ENCODE data around the gene CERS4.
"Not testable (repeated sequence)": the region's sequence is repeated elsewhere in the genome, so short reads cannot be mapped to it uniquely, and the experiment has no call there.

Gene CERS4

DNA sequence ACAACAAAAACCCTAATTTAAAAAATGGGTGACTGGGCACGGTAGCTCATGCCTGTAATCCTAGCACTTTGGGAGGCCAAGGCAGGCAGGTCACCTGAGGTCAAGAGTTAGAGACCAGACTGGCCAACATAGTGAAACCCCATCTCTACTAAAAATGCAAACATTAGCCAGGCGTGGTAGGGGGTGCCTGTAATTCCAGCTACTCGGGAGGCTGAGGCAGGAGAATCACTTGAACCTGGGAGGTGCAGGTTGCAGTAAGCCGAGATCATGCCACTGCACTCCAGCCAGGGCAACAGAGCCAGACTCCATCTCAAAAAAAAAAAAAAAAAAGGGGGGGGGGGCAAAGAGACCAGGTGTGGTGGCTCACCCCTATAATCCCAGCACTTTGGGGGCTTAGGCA is 55.1 kb downstream of the CERS4 start:
- not testable (repeated sequence) for DNase-seq (ENCODE audit: low spot score)

DNA sequence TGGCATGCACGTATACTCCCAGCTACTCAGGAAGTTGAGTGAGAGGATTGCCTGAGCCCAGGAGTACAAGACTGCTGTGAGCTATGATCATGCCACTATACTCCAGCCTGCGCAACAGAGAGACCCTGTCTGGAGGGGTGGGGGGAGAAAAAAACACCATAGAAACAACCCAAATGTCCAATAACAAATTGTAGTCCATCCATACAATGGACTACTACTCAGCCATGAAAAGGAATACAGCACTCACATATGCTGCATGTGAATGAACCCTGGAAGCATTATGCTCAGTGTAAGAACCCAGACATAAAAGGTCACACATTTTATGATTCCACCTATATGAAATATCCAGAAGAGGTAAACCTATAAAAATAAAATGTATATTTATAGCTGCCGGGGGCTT is 56.7 kb downstream of the CERS4 start:
- DNase-seq (ENCODE audit: low spot score) = no peak

DNA sequence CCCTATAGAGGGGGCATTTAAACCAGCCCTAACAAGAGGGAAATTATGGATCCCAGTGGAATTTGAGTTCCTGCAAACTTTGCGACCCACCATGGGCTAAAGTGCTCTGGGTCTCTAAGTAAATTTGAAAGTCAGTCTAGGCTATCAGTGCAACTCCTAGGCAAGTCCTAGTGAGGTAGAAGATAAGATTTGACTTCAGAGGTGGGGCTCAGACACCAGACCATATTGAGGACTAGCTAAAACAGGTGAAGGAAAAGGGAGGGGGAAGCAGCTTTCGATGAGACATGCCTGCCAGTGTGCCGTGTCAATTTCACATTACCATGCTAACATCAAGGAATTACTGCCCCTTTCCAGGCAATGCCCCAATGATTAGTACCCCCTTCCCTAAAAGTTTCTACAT is 60.6 kb downstream of the CERS4 start:
- no peak for DNase-seq (ENCODE audit: low spot score)

DNA sequence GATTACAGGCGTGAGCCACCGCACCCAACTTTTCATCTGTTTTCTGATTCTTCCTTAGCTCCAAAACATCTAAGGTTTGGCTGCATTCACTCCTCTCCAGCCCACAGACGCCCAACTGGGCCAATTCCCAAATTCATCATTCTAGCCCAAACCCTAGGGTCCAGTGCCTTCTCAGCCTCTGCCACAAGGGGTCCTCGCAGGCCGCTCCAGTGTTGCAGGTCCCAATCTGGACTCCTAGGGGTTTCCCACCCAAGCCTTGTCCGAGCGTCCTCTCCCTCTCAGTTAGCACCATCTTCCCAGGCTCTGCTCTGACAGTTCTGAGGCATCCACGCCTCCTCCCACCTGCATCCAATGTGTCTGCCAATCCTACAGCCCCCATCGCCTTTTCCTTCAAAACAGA is 67.3 kb downstream of the CERS4 start:
- not testable (repeated sequence) for DNase-seq (ENCODE audit: low spot score)

DNA sequence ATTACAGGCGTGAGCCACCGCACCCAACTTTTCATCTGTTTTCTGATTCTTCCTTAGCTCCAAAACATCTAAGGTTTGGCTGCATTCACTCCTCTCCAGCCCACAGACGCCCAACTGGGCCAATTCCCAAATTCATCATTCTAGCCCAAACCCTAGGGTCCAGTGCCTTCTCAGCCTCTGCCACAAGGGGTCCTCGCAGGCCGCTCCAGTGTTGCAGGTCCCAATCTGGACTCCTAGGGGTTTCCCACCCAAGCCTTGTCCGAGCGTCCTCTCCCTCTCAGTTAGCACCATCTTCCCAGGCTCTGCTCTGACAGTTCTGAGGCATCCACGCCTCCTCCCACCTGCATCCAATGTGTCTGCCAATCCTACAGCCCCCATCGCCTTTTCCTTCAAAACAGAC is 82.2 kb downstream of the CERS4 start:
- DNase-seq (ENCODE audit: low spot score) = not testable (repeated sequence)

DNA sequence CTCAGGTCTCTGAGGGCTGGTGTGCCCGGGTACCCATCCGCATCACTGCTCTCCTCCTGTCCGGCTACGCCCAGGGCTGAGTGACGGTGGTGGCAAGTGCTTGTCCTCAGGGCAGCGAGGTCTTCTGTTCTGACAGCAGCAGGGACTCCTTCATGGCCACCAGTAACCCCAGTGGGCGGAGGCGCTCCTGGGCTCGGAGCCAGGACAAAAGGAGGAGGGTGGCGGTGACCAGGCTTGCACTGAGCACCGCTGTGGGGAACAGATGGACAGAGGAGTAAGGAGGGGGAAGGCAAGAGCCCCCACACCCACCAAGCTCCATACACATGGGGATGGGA is 93.2 kb downstream of the CERS4 start:
- DNase-seq (ENCODE audit: low spot score) = no peak

DNA sequence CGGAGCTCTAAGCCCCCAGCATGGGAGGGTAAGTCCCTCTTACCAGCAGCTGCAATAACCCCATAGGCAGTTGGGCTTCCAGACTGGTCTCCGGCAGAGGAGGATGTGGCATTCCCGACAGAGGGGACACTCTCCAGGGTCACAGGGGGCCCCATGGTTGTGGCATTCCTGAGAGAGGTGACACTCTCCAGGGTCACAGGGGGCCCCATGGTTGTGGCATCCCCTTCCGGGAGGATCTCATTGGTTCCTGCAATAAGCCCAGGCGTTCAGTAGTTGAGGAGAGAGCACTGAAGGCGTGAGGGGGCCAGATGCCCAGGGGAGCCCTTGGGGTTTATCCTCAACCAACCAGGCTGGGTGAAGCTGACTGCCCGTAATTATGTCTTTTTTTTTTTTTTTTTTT is 93.6 kb downstream of the CERS4 start:
- no peak for DNase-seq (ENCODE audit: low spot score)

DNA sequence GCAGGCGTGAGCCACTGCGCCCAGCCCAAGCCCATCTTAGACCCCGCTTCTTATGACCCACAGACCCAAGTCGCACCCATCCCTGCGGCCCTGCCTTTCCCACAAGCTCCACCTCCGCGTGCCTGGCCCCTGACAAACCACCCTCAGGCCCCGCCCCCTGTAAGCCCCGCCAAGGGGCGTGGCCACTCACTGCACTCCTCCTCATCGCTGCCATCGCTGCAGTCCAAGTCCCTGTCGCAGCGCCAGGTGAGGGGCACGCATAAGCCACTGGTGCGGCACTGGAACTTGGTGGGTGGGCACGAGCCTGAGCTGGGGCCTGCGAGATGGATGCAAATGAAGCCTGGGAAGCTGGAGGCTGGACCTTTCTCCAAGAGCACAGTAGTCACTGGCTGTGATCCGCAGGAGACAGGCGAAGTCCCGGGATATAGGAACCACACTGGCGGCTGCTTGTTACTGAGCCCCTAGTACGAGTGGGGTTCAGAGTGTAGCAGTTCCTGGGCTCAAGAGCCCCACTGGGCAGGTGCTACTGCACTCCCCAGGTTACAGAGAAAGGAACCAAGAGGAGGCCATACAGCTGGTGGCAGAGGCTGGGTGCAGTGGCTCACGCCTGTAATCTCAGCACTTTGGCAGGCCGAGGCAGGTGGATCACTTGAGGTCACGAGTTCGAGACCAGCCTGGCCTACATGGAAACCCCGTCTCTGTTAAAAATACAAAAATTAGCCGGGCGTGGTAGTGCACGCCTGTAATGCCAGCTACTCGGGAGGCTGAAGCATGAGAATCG is 95.9 kb downstream of the CERS4 start:
- no peak for DNase-seq (ENCODE audit: low spot score)

DNA sequence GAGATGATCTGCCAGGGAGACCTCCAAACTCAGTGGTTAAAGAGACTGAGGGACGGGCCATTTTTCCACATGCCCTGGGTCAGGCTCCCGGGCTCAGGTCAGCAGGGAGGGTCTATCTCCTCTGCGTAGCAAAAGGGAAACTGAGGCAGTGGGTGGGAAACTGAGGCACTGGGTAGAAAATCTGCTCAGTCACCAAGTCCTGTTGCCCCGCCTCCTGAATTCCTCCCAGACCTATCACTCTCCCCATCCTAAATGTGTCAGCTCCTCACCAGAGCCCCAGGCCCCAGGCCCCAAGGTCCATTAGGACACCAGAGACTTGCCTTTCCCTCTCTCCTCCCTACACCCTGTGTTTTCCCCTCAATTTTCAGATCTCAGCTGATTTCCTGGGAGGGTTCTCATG is 96.6 kb downstream of the CERS4 start:
- no peak for DNase-seq (ENCODE audit: low spot score)

DNA sequence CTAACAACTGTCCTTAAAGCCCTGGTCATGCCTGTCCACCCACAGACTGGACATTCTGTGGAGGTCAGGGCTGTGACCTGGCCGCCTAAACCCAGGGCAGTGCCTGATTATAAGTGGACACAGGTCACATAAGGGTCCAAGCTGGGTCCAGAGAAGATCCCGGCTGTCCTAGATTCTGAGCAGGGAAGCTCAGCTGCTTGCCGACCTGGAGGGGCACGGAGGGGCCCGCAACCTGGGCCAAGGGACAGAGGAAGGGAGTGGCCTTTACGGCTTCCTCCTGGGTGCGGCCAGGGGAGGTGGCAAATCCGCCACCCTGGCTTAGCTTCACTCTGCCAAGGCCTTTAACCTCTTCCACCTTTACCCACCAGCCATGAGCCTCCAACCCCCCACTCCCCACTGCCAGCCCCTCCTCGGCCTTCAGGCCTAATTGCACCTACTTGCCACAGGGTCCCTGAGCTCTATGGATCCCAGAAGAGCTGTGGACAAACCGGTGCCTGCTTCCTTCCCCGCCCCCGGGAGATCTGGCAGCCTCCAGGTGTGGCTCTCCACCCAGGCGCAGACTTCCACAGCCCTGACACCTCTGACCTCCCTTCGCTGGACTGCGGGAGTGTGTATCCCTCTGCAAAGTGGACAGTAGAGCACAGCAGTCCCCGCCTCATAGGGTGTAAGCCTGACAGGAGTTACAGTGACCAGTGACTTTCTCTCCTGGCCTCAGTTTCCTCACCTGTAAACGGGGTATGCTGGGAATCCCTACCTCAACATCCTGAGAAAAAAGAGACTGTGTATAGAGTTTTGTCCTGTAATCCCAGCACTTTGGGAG is 97.3 kb downstream of the CERS4 start:
- no peak for DNase-seq (ENCODE audit: low spot score)

DNA sequence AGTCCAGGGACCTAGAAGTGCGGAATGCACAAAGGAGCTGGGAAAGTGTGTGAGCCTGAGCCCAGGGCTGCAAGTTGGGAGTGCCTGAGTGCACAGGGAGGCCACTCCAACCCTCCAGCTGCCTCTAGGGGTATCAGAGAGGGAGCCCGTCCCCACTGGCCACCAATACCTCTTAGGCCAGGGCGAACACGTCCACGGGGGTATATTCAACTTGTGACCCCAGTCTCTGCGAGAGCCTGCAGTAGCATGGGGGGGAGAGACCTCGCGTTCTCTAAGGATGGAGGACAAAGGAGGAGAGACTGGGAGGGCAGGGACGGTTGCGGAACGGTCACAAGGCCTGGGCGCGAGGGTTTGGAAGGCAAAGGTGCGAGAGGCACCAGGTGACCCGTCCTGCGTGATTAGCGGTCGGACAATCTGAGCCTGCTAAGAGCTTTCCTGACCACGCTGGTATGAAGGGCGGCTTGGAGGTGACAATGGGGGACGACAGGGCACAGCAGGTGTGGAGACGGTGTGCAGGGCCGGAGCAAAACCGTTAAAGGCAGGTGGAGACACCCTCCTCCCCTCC is 98.3 kb downstream of the CERS4 start:
- DNase-seq (ENCODE audit: low spot score) = no peak

DNA sequence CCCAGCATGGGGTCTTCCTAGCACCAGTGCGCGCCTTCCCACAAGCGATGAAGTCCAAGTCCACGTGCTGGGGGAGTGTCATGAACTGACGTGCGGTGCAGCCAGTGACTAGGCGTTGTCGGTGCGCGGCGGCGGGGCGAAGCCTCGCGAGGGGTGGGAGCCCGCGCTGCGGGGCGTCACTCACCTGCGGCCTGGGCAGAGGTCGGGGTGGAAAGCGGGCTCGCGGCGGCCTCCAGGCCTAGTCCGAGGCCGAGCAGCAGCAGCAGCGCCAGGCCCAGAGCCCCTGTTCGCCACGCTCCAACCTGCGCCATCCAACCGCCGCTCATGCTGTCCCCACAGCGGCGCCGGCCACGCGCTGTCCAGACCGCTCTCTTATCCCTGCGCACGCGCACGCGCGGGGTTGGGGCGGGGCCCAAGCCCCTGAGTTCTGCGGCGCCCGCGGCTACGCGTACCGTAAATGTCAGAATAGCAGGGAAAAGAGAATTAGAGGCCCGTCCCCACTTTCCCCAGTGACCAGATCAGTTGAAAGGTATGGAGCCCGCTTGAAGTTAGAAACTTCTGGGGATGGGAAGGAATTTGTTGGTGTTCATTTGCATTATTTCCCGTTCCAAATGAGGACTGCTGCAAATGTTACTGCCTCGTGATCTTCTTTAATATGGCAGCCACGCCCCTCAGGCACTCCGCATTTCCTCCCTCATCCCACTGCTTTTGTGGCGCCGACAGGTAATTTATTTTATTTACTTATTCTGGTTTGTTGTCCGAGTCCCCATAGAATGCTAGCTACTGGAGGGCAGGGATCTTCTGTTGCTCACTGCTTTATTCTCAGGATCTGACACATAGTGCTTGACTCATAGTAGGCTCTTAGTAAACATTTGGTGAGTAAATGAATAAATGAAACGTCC is 99.0 kb downstream of the CERS4 start, which contains the start of gene CD320:
Gene CD320 (minus strand): TSS at position 394 of the 902 bp plus-strand sequence. CDS start 68 bp downstream, at position 326.
- DNase-seq (ENCODE audit: low spot score) = peak; percentile 88

DNA sequence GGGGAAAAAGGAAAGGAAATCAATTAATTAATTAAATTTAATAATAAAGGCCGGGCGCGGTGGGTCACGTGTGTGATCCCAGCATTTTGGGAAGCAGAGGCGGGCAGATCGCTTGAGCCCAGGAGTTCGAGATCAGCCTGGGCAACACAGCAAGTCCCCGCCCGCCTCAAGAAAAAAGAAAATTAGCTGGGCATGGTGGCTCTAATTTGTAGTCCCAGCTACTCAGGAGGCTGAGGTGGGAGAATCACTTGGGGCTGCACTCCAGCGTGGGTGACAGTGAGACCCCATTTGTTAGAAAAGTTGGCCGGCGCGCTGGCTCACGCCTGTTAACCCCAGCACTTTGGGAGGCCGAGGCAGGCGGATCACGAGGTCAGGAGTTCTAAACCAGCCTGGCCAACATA is 99.7 kb downstream of the CERS4 start:
- DNase-seq (ENCODE audit: low spot score) = no peak

DNA sequence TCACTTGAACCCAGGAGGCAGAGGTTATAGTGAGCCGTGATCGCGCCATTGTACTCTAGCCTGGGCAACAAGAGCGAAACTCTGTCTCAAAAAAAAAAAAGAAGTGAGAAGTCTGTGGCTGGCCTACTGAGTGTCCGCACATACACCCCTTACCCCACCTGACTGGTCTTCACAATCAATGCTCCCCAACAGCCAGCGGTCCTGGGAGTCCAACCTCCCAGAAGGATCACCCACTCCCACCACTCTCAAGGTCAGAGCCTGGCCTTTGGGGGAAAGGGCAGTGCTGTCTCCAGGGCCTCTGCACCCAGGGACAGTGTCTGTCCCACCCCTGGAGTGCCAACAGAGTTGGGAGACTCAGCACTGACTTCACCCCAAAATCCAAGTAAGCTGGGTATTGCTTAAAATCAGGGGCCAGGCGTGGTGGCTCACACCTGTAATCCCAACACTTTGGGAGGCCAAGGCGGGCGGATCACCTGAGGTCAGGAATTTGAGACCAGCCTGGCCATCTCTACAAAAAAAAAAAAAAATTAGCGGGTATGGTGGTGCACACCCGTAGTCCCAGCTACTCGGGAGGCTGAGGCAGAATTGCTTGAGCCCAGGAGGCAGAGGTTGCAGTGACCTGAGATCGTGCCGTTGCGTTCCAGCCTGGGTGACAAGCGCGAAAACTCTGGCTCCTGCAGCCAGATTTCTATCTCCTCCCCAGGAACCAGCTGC is 101.3 kb downstream of the CERS4 start:
- no peak for DNase-seq (ENCODE audit: low spot score)

DNA sequence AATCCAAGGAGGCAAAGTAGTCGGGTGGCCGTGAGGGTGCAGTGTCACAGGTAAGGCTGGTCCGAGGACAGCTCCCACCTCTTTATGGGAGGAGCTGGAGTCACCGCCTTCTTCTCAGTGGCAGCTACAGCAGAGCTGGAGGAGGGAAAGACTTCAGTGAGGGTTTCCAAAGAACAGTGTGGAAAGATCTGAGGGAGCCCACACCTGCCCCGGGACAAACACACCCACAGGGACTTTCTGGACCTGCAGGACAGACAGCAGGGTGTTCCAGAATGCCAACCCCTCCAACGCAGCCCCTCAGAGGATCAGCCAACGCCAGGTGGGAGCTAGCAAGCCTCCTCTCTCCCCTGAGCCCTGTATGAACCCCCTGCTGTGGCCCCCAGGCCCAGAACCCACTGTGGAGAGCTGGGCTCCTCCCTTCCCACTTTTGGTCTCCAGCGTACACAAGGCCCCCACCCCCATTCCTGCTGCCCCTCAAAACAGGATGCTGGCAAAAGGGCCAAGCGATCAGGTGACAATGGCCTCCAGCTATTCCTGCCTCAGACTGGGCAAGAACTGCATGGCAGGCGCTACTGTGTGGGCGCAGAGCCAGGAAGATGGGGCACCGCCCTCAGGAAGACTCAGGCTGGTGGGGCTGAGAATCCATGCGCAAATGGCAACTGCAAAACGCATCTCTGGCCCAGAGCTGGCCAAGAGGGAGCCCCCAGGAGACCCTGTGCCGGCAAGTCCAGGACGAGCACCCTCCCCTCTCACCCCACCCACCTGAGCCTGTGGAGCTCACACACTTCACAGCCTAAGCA is 102.5 kb downstream of the CERS4 start:
- DNase-seq (ENCODE audit: low spot score) = no peak
